Keratinocyte (primary cell): ENCODE measurements around the gene LRRC41. TPM values are rescaled to one million over a fixed set of nuclear protein-coding genes. Genes with fewer than 3 reads are reported as not detected.
A peak's percentile ranks its signal among the peaks of the same experiment; 100 is the strongest.

Source experiments
- DNase-seq: peaks from one replicate; pipeline ENCODE4 v3.0.0-alpha.2; 2011; ENCODE audit warnings: low read depth, missing footprints, low spot score
- FAIRE-seq: peaks from 2 replicates; lab custom pipeline; 2011; peaks lifted over from hg19 to GRCh38; lab: Jason Lieb, UNC
- H2AFZ ChIP-seq: 2 replicates; pipeline ENCODE4 v1.6.0; 2012; ENCODE audit warnings: low read length, control low read depth, inconsistent platforms; ENCODE audit not compliant: control insufficient read depth
- H3K27ac ChIP-seq: 2 replicates; pipeline ENCODE4 v1.5.1; 2011; ENCODE audit warnings: low read length; ENCODE audit not compliant: control insufficient read depth, insufficient read depth
- H3K27me3 ChIP-seq: 3 replicates; pipeline ENCODE4 v1.6.0; 2011; ENCODE audit warnings: low read length; ENCODE audit not compliant: control insufficient read depth, insufficient read depth; ENCODE audit errors: extremely low read depth
- H3K36me3 ChIP-seq, 2 experiments: 2 replicates in 1 of 2; 3 replicates in 1 of 2; pipeline ENCODE4 v1.5.1; 2011; ENCODE audit warnings: low read length in 2 of 2, mild to moderate bottlenecking in 1 of 2; ENCODE audit not compliant: control insufficient read depth in 2 of 2, insufficient read depth in 2 of 2; ENCODE audit errors: extremely low read depth in 1 of 2
- H3K4me1 ChIP-seq: 3 replicates; pipeline ENCODE4 v1.5.1; 2011; ENCODE audit warnings: low read length; ENCODE audit not compliant: control insufficient read depth, insufficient read depth; ENCODE audit errors: extremely low read depth
- H3K4me2 ChIP-seq: 3 replicates; pipeline ENCODE4 v1.6.0; 2011; ENCODE audit warnings: low read depth, low read length; ENCODE audit not compliant: control insufficient read depth, insufficient read depth; ENCODE audit errors: extremely low read depth
- H3K4me3 ChIP-seq, 3 experiments: fragments of 200-600 bp in 1 of 3; sonication (generic) in 1 of 3; 2 replicates in 2 of 3; 3 replicates in 1 of 3; pipeline ENCODE4 v1.5.1; 2011 to 2016; ENCODE audit warnings: low read length in 3 of 3, mild to moderate bottlenecking in 3 of 3, control low read depth in 2 of 3, inconsistent platforms in 1 of 3, low read depth in 1 of 3, mixed read lengths in 1 of 3, mixed run types in 1 of 3, moderate library complexity in 1 of 3; ENCODE audit not compliant: control insufficient read depth in 2 of 3, insufficient read depth in 2 of 3; ENCODE audit errors: extremely low read depth in 1 of 3
- H3K79me2 ChIP-seq: 2 replicates; pipeline ENCODE4 v1.6.0; 2012; ENCODE audit warnings: low read length; ENCODE audit not compliant: control insufficient read depth, insufficient read depth
- H3K9ac ChIP-seq: 3 replicates; pipeline ENCODE4 v1.6.0; 2011; ENCODE audit warnings: low read length; ENCODE audit not compliant: control insufficient read depth, insufficient read depth; ENCODE audit errors: extremely low read depth
- H3K9me1 ChIP-seq: 3 replicates; pipeline ENCODE4 v1.6.0; 2011; ENCODE audit warnings: low read length; ENCODE audit not compliant: control insufficient read depth, insufficient read depth; ENCODE audit errors: extremely low read depth
- H3K9me3 ChIP-seq: 2 replicates; pipeline ENCODE4 v1.5.1; 2012; ENCODE audit warnings: low read depth, low read length; ENCODE audit not compliant: control insufficient read depth
- H4K20me1 ChIP-seq: 3 replicates; pipeline ENCODE4 v1.6.0; 2011; ENCODE audit warnings: low read length; ENCODE audit not compliant: control insufficient read depth, insufficient read depth; ENCODE audit errors: extremely low read depth
- CTCF ChIP-seq, 3 experiments: IDR thresholded peaks in 1 of 3; conservative IDR thresholded peaks in 1 of 3; optimal IDR thresholded peaks in 1 of 3; 2 replicates in 2 of 3; 3 replicates in 1 of 3; pipeline versions ENCODE3 to v1.5.1; 2011; ENCODE audit warnings: low read length in 3 of 3, mild to moderate bottlenecking in 3 of 3, moderate library complexity in 2 of 3, control low read depth in 1 of 3, inconsistent platforms in 1 of 3; ENCODE audit not compliant: insufficient read depth in 2 of 3; ENCODE audit errors: extremely low read depth in 1 of 3
- EZH2 ChIP-seq: IDR thresholded peaks from one replicate; pipeline ENCODE4 v1.6.1; 2012; ENCODE audit warnings: inconsistent platforms, mild to moderate bottlenecking, low read length, moderate library complexity
- dilution Hi-C: fragments of 300-500 bp; cut with MboI; formaldehyde crosslinking; loops from one replicate; pipeline ENCODE4 v1.7.0; 2020; ENCODE audit warnings: low sequenced_read_pairs; ENCODE audit not compliant: extremely low pct_ligation_motif_present
- polyA plus RNA-seq, 5 experiments: library from polyadenylated mRNA; depleted of rRNA in 3 of 5; stranded (reverse) in 3 of 5; stranded (forward) in 1 of 5; unstranded in 1 of 5; fragments of >200 nt; gene quantifications; 1 replicate in 1 of 5; 2 replicates in 3 of 5; 3 replicates in 1 of 5; pipeline versions ENCODE4 v1.2.1 to v1.2.3, GENCODE V29; 2011 to 2012; ENCODE audit warnings: missing spikeins in 2 of 5, low read depth in 1 of 5, low replicate concordance in 1 of 5

The LRRC41 gene
- polyA plus RNA-seq, 1 donor (not counting 4 experiments of a cell fraction or from before 2014, with no cell fraction given) = 51.2 TPM

GRCh38 chr1:46248122-46248920 lies 55.1 kb downstream of the LRRC41 start:
- H3K9me3 ChIP-seq = no peaks in the 10 kb centered on the region
- H3K4me2 ChIP-seq = peak overlapping the region; percentile 98
- no peaks in the 10 kb centered on the region for H3K27me3 ChIP-seq
- no peaks in the 10 kb centered on the region for H3K9me1 ChIP-seq
- peak overlapping the region; percentile 56 for H2AFZ ChIP-seq
- FAIRE-seq (no peak), DNase-seq (no peak)
- peak overlapping the region; percentile 75 for H3K9ac ChIP-seq
- peak overlapping the region; percentile 46 to 86 (median 71) for H3K4me3 ChIP-seq
- peaks cover 0 to 8% of the 10 kb centered on the region in 2 experiments for H3K36me3 ChIP-seq
- H3K27ac ChIP-seq = peak overlapping the region; percentile 65
- H3K4me1 ChIP-seq = peaks cover 14% of the 10 kb centered on the region
- peak in 2 of 3 experiments; percentile 18 to 25 for TF ChIP-seq CTCF (optimal IDR thresholded peaks at IDR 0.05 in 1 of 3, IDR thresholded peaks at IDR 0.05 in 1 of 3, conservative IDR thresholded peaks at IDR 0.05 in 1 of 3; ENCODE audit: extremely low read depth in 1 of 3, insufficient read depth in 2 of 3, low read length in 3 of 3)
- no peak for TF ChIP-seq EZH2
- dilution Hi-C loops = no loop called here
- no peaks in the 10 kb centered on the region for H4K20me1 ChIP-seq
- H3K79me2 ChIP-seq = peaks cover 15% of the 10 kb centered on the region

- peak; percentile 91 for DNase-seq
- Histone ChIP-seq H3K27ac (peak within 1 kb of the TSS; percentile 91), H3K9me3 (no peaks in the 10 kb centered on the region), H3K4me2 (peak within 1 kb of the TSS; percentile 98), H3K4me1 (peaks cover 14% of the 10 kb centered on the region), H4K20me1 (no peaks in the 10 kb centered on the region), H3K27me3 (no peaks in the 10 kb centered on the region), H2AFZ (peak within 1 kb of the TSS; percentile 99), H3K9ac (peak within 1 kb of the TSS; percentile 91), H3K79me2 (peaks cover 15% of the 10 kb centered on the region), H3K9me1 (no peaks in the 10 kb centered on the region), H3K4me3 (peak within 1 kb of the TSS; percentile 54 to 92 (median 85)), H3K36me3 (peaks cover 0 to 8% of the 10 kb centered on the region in 2 experiments)
- TF ChIP-seq EZH2 (no peak), CTCF (optimal IDR thresholded peaks at IDR 0.05 in 1 of 3, IDR thresholded peaks at IDR 0.05 in 1 of 3, conservative IDR thresholded peaks at IDR 0.05 in 1 of 3; ENCODE audit: extremely low read depth in 1 of 3, insufficient read depth in 2 of 3, low read length in 3 of 3) (no peak)
- dilution Hi-C loops = no loop called here
- peak; percentile 9 for FAIRE-seq
Measured at GRCh38 chr1:46247436-46248121, 55.8 kb downstream of the LRRC41 start, which contains the start of gene RAD54L. Gene RAD54L, plus strand, starts transcription at chr1:46247763. Its CDS starts 643 bp downstream, at chr1:46248406.
